ENCODE results near the gene SMC2.

DNA sequence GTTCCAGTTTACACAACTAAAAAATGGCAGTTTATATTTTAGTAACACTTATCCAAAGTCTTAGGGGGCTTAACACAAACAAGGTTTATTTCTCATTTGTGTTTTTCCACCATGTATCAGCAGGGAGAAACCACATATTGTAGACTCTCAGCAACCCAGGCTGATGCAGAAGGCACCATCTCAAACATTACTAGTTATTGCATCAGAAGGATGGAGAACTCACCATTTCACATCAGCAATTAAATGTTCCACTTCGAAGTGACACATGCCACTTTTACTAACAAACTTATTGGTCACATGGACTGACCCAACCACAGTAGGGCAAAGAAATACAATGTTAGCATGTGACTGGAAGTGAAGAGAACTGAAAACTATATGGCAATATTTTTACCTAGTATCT is 22.5 kb upstream of the SMC2 start:
- TF ChIP-seq TARDBP (IDR thresholded peaks at IDR 0.05; ENCODE audit: borderline replicate concordance): no peak
- TF ChIP-seq, protein P1, sequence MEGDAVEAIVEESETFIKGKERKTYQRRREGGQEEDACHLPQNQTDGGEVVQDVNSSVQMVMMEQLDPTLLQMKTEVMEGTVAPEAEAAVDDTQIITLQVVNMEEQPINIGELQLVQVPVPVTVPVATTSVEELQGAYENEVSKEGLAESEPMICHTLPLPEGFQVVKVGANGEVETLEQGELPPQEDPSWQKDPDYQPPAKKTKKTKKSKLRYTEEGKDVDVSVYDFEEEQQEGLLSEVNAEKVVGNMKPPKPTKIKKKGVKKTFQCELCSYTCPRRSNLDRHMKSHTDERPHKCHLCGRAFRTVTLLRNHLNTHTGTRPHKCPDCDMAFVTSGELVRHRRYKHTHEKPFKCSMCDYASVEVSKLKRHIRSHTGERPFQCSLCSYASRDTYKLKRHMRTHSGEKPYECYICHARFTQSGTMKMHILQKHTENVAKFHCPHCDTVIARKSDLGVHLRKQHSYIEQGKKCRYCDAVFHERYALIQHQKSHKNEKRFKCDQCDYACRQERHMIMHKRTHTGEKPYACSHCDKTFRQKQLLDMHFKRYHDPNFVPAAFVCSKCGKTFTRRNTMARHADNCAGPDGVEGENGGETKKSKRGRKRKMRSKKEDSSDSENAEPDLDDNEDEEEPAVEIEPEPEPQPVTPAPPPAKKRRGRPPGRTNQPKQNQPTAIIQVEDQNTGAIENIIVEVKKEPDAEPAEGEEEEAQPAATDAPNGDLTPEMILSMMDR (IDR thresholded peaks at IDR 0.05 in 2 of 3, conservative IDR thresholded peaks at IDR 0.05 in 1 of 3; ENCODE audit: control insufficient read depth in 2 of 3, extremely low read depth in 1 of 3, insufficient read depth in 1 of 3, low read depth in 3 of 3, low read length in 3 of 3): no peak
- TF ChIP-seq, protein P2, sequence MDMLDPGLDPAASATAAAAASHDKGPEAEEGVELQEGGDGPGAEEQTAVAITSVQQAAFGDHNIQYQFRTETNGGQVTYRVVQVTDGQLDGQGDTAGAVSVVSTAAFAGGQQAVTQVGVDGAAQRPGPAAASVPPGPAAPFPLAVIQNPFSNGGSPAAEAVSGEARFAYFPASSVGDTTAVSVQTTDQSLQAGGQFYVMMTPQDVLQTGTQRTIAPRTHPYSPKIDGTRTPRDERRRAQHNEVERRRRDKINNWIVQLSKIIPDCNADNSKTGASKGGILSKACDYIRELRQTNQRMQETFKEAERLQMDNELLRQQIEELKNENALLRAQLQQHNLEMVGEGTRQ (IDR thresholded peaks at IDR 0.05; ENCODE audit: borderline replicate concordance, low read depth, low read length): no peak
- no peak for TF ChIP-seq EP300 (IDR thresholded peaks at IDR 0.05; ENCODE audit: borderline replicate concordance in 1 of 2, control insufficient read depth in 1 of 2, low read depth in 2 of 2, low read length in 2 of 2)
- TF ChIP-seq, protein P3, sequence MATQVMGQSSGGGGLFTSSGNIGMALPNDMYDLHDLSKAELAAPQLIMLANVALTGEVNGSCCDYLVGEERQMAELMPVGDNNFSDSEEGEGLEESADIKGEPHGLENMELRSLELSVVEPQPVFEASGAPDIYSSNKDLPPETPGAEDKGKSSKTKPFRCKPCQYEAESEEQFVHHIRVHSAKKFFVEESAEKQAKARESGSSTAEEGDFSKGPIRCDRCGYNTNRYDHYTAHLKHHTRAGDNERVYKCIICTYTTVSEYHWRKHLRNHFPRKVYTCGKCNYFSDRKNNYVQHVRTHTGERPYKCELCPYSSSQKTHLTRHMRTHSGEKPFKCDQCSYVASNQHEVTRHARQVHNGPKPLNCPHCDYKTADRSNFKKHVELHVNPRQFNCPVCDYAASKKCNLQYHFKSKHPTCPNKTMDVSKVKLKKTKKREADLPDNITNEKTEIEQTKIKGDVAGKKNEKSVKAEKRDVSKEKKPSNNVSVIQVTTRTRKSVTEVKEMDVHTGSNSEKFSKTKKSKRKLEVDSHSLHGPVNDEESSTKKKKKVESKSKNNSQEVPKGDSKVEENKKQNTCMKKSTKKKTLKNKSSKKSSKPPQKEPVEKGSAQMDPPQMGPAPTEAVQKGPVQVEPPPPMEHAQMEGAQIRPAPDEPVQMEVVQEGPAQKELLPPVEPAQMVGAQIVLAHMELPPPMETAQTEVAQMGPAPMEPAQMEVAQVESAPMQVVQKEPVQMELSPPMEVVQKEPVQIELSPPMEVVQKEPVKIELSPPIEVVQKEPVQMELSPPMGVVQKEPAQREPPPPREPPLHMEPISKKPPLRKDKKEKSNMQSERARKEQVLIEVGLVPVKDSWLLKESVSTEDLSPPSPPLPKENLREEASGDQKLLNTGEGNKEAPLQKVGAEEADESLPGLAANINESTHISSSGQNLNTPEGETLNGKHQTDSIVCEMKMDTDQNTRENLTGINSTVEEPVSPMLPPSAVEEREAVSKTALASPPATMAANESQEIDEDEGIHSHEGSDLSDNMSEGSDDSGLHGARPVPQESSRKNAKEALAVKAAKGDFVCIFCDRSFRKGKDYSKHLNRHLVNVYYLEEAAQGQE (IDR thresholded peaks at IDR 0.05; ENCODE audit: low read depth, low read length): no peak
- TF ChIP-seq, protein P4, sequence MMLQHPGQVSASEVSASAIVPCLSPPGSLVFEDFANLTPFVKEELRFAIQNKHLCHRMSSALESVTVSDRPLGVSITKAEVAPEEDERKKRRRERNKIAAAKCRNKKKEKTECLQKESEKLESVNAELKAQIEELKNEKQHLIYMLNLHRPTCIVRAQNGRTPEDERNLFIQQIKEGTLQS (IDR thresholded peaks at IDR 0.05; ENCODE audit: borderline replicate concordance, extremely low read depth, low read depth, low read length): no peak
- TF ChIP-seq, protein P5, sequence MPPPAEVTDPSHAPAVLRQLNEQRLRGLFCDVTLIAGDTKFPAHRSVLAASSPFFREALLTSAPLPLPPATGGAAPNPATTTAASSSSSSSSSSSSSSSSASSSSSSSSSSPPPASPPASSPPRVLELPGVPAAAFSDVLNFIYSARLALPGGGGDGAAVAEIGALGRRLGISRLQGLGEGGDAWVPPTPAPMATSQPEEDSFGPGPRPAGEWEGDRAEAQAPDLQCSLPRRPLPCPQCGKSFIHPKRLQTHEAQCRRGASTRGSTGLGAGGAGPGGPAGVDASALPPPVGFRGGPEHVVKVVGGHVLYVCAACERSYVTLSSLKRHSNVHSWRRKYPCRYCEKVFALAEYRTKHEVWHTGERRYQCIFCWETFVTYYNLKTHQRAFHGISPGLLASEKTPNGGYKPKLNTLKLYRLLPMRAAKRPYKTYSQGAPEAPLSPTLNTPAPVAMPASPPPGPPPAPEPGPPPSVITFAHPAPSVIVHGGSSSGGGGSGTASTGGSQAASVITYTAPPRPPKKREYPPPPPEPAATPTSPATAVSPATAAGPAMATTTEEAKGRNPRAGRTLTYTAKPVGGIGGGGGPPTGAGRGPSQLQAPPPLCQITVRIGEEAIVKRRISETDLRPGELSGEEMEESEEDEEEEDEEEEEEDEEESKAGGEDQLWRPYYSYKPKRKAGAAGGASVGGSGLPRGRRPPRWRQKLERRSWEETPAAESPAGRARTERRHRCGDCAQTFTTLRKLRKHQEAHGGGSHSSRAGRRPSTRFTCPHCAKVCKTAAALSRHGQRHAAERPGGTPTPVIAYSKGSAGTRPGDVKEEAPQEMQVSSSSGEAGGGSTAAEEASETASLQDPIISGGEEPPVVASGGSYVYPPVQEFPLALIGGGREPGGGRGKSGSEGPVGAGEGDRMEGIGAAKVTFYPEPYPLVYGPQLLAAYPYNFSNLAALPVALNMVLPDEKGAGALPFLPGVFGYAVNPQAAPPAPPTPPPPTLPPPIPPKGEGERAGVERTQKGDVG (CRISPR knock-in tag; IDR thresholded peaks at IDR 0.05): no peak

All from GM12878 (cell line).